Hematopoietic multipotent progenitor cell treated with erythropoietin and hydrocortisone succinate and interleukin-3 and kit ligand, for 8 days (in vitro differentiated cells): ENCODE results near the gene P2RY4.
A peak's percentile ranks its signal among the peaks of the same experiment; 100 is the strongest.
"Not testable (repeated sequence)": the region's sequence is repeated elsewhere in the genome, so short reads cannot be mapped to it uniquely, and the experiment has no call there.

Experiments
- DNase-seq: peaks from one replicate; pipeline ENCODE4 v3.0.0-alpha.2; 2015

P2RY4 gene

DNA sequence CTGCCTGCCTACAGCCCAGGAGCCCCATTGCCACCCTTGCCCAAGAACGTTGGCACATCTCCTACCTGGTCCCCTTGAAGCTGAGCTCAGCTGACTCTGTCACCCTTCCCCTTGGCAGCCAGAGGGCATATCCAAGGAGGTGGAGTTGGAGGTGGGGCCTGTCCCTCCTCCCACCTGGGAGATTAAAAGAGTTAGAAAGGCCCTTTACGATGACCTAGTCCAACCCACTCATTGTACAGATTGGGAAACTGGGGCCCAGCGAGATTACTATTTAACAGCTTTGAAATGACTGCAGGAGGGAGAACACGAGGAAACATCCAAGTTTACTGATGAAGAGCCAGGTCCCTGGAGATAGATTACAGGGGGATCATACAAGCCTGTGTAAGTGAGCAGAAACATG, at the start of gene P2RY4:
Gene P2RY4 (minus strand): TSS at position 101 of the 400 bp plus-strand sequence. CDS start 580 bp downstream, outside the sequence.
- no peak for DNase-seq

DNA sequence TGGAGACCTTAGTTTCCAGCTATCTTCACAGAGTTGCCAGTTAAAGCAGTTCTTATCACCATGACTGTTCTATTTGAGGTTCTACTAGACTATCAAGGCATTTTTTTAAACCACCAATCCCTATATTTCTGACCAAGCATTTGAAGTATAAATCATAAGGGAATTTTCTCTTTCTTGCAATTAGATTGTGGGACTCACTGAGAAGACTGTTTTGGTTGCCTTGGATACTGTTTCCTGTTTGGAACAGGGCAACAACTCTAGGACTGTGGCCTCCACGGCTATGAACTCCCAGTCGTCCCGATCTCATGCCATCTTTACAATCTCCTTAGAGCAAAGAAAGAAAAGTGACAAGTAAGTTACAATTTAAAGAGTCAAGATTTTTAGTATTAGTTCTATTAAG, 41.7 kb upstream of the P2RY4 start:
- no peak for DNase-seq

DNA sequence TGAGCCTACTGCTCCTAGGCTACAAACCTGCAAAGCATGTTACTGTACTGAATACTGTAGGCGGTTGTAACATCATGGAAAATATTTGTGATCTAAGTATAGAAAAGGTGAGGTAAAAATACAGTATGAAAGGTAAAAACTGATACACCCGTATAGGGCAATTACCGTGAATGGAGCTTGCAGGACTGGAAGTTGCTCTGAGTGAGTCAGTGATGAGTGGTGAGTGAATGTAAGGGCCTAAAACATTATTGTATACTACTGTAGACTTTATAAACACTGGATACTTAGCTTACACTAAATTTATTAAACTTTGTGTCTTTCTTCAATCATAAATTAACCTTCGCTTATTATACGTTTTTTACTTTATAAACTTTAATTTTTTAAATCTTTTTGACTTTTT, 33.6 kb upstream of the P2RY4 start:
- DNase-seq, result no peak

DNA sequence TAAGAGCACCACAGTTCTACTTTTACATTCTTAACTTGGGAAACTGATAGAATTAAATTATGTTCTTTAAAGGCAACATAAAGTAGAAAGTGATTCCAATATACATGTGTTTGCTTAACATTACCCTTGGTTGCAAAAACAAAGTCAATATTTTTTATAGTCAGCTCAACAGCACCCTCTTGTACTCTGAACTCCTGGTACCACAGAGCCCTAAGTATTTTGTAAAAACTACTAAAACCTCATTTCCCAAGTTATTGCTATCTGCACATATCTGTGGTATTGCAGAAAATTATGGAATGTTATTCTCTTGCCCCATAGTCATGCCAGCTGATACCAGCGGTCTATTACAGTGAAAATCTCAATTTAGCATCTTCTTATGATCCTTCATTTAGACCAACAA, 32.8 kb upstream of the P2RY4 start:
- no peak for DNase-seq

DNA sequence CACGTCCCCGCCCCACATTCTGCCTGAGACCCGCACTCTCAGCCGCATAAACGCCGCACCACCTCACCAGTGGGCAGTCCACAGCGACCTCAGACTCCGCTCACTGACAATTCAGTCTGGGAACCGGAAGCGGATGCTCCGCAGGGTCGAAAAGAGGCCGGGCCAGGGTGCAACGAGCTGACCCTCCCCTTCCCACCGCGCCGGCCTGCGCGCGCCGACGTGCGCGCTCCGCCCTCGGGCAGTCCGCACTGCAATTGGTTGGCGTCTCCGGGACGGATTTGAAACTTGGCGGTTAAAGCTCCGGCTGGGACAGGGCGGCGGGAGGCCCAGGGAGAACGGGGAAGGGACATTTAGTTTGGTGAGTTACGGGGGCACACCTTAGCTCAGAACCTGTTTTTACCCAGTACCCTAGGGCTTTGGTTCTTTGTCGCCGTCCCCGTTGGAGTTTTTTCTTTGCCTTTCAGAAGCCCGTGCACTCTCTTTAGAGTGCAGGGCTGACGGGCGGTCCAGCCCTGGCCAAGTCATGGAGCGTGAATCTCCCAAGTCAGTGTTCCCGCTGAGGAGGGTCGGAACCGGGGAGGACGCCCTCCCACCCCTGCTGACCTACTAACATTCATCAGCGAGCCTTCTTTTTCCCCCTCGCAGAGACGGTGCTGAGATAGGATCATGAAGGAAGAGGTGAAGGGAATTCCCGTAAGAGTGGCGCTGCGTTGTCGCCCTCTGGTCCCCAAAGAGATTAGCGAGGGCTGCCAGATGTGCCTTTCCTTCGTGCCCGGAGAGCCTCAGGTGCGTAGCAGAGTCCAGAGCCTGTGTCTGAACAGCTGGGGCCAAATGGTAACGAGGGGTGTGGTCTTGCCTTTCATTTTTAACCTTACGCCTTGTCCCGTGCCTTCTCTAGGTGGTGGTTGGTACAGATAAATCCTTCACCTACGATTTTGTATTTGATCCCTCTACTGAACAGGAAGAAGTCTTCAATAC, 30.1 kb upstream of the P2RY4 start, which contains the start of the genes KIF4A and PDZD11:
Gene KIF4A (plus strand): TSS at position 312 of the 978 bp plus-strand sequence. CDS start 355 bp downstream, at position 667.
Gene PDZD11 (minus strand): TSS at position 135 of the 978 bp plus-strand sequence. CDS start 586 bp downstream, outside the sequence.
- DNase-seq, result peak; percentile 85

DNA sequence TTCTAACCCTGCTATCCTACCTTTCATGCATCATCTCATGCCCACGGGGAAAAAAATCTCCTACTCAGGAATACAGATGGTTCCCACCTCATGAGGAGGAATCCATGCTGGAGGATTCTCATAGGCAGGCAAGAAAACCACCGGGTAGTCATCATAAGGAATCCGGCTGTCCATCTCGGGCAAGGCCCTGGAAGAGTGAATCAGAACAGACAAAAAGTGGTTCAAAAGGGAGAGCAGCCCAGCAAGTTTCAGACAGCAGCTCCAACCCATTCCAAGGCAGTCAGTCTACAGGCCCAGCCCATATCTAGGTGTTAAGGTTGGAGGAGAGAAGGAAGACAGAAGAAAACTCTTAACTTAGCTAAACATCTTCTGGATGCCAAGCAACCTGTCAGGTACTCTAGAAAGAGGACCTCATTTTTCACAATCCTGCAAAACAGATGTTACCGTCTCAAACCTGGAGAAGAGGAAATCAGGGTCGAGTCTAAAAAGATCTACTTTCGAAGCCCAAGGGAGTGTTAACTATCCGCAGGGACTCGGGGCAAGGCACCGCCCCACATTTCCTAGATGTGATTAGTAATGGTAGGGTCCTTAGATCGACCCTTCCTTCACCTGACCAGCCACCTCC, 29.3 kb upstream of the P2RY4 start:
- DNase-seq, result no peak

DNA sequence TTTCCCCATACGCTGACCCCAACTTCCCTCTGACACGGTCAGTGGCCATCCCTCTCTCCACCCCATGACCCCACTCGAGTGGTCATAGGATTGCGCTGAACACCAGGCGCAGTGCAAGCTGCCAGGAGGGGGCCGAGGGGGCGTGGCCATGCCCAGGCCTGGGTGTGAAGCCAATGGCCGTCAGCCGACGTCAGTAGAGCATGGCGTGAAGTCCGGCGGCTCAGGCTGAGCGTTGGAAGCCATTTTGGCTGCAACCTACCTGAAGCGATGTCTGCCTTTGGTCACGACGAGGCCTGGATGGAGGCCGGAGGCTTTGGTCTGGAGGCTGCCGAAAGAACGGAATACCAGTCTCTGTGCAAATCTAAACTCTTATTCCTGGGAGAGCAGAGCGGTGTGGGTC, 21.9 kb upstream of the P2RY4 start, which contains the start of gene RAB41:
Gene RAB41 (plus strand): TSS at position 222 of the 400 bp plus-strand sequence. CDS start 46 bp downstream, at position 268.
- no peak for DNase-seq

DNA sequence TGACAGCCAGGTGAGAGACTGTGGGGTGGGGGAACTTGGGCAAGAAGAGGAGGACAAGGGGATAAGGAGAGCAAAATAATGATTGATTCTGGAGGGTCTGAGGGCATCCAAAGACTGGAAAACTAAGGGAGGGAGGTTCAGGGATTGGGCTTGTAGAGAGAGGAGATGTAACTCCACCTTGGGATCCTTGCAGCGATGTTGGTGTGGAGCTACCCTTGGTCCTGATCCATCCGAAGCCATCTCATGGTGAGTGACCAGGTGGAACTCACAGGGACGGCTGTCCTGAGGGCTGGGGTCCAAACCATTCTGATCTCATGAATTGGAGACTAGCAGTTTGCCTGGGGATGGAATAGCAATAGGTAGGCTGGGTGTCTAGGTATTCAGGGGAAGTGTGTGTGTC, 20.6 kb upstream of the P2RY4 start:
- no peak for DNase-seq

DNA sequence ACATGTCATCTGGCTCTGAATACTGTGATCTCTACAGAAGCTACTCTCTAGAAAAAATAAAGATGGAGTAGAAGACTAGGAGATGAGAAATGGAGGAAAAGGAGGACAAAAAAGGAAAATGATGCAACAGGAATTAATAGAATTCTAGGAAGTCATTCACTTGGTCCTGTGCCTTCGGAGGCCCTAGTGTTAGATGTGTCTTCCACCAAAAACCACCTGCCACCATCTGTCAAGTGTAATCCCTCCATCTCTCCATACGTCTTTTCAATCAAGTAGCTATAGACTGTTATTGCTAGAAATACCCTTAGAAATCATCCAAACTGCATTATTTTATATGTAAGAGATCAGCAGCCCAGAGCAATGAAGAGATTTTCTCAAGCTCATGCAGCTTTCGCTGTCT, 19.1 kb upstream of the P2RY4 start:
- no peak for DNase-seq

DNA sequence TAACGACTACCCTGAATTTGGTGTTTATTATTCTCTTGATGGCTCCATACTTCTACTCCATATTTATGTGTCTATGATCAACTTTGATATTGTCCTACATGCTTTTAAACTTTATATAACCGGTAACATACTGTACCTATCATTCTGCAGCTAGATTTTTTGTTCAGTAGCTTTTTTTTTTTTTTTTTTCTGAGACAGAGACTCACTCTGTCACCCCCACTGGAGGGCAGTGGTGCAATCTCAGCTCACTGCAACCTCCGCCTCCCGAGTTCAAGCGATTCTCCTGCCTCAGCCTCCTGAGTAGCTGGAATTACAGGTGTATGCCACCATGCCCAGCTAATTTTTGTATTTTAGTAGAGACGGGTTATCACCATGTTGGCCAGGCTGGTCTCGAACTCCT, 14.0 kb upstream of the P2RY4 start:
- DNase-seq, result not testable (repeated sequence)

DNA sequence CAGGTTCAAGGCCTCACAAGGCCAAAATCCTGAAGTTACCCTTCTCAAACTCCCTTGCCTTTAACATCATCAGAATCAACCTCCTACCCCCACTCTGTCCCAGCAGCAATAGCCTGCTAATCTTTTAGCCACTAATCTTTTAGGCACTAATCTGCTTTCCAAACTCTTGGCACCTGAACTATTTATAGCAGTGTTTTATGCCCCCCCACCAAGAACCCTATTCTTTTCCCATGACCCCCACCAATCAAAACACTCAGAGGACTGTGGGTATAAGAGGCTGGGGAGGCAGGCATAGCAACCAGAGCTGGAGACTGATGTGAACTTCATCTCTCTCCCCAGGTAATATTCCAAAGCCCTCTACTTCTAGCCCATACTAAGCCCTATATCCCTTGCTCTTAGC, 8.0 kb upstream of the P2RY4 start, which contains the start of gene ARR3:
Gene ARR3 (plus strand): TSS at position 301 of the 400 bp plus-strand sequence. CDS start 1,052 bp downstream, outside the sequence.
- no peak for DNase-seq

DNA sequence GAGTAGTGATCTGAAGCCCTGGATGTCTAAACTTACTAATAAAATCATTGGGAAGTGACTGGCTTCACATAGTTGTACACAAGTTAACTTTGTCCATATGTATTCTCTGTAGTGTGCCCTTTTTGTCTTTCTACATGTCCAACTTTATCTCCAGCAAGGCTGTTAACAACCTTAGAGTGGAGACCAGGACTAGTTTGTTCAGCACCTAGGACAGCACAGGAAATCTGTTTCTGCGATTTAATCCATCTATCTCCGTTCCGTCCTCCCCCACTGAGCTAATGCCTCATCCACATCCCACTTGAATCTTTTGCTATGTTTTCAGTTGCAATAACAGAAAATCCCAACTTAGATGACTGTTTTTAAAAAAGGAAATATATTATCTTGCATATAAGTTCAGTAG, 4.8 kb upstream of the P2RY4 start:
- no peak for DNase-seq

DNA sequence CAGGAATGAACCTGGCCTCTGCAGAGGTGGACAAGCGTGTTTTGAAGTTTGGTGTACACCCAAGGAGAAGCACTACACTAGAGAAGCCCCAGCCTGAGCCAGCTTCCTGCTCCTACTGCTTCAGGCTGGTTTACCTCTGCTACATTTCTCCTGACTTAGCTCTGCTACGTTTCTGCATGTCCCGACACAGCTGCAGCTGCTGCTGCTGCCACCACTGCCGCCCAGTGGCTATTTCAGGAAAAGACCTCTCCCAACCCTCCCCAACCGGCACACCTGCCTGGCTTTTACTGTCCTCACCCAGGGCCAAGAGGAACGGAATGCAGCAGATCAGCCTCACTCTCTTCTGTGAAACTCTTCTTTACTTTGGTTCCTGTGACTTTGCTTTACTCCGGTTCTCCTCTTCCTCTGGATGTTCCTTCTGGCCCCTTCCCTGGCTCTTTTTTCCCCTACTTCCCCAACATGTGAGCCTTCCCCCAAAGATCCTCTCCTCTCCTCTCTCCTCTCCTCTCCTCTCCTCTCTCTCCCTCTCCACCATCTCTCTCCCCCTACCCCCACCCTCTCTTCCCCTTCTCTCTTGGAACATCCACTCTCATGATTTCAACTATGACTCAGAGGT, 3.1 kb upstream of the P2RY4 start:
- DNase-seq, result peak; percentile 58

DNA sequence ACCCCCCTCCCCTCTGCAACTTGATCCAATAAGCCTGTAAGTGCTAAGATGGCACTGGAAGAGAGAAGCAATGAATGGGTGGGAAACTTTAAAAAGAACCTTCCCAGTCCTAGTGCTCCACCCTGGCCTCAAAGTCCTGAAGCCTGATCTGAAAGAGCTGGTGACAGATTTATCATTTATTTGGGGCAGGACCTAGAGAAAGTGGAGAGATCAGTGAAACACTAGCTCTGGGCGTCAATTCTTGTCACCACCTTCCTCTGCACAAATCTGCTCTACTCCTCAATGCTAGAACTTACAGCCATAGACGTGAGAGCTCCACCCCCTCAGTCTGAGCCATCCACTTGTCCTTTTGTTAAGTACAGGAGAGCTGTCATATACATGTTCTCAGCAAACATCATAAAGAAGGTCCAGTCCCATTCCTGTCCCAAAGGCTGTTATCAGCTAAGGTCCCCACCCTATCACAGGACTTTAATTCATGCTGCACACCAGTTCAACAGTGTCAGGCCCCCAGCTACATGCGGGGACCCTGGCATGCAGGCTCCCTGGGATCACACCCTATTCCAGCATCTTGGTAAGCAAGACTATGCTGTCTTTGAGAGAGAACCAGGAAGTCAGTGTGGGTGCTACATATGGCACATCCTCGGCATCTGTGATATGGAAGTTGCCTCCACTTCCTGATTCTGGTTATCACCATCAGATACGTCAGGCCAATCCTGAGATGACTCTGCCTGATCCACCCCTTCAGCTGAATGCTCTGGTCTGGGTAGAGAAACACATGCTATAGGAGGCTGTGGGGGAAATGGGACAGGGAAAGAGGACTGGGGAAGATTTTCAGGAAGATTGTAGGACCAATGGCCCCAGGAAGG, 2.3 kb downstream of the P2RY4 start:
- no peak for DNase-seq

DNA sequence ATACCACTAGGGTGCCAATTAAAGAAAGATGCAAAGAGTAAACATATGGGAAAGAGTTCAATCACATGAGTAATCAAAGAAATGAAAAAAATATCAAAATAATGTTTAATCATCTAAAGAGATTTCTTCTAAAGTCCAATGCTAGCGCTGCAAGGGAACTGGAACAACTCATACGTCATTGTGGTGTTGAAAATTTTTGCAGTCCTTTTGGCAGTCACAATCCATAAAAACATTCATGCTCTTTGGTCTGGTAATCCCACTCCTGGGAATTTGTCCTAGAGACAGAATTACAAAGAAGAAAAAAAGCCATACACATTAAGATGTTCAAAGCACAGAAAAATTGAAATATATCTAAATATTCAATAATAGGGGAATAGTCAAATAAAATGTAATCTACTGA, 4.6 kb downstream of the P2RY4 start:
- DNase-seq, result no peak

DNA sequence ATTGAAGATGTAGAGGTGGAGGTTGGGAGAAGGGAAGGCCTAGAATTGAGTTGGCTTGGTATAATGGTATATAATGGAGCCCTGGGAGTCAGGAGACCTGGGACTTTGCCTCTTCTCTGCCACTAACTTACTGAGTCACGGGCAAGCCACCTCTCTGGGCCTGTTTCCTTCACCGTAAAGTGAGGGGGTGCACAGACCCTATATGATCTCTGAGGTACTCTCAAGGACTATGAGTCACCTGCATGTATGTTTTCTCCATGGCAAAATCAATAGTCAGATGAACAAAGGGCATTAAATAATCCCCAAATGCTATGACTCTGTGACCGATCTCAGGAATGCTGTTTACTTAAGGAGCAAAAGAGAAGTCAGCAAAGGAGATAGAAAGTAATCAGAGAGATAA, 5.1 kb downstream of the P2RY4 start:
- no peak for DNase-seq

DNA sequence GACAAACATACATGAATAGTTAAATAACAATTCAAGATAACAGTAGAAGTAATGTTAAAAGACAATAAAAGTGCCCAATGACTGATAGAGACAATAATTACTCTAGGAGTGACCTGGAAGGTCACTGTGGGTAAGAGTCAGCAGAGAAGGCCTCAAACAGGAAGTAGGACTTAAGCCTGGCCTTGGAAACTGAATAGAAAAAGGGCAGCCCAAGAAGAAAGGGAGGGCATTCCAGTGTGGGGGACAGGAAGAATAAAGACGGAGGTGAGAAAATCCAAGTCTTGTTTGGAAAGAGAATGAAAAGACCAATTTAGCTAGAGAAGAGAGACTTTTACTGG, 6.0 kb downstream of the P2RY4 start:
- DNase-seq, result no peak

DNA sequence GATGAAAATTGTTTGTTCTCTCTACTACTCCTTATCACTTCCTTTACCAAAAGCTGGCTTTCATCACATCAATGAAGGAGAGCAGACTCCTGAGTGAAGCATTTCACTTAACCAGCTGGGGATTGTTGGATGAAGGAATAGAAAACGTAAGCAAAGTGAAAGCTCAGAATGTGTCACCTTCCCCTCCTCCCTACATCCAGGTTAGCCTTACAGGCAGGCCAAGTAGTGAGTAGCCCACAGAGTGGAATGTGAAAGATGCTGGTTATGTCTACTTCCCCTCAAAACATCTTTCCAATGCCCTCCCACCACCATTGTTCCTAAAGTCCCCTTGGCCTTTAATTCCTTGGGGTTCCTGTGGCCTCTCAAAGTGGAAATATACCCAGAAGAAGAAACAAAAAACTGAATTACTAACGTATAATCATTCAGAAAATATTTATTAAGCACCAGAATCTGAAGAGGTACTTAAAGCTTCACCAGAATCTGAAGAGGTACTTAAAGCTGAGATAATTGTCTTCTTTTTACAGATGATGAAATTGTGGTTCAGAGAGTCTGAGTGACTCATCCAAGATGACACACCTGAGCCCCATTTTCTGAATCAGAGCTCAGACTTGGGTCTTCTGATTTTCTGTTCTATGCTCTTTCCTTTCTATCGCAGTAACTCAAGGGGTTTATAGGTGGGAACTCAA, 6.5 kb downstream of the P2RY4 start:
- DNase-seq, result no peak

DNA sequence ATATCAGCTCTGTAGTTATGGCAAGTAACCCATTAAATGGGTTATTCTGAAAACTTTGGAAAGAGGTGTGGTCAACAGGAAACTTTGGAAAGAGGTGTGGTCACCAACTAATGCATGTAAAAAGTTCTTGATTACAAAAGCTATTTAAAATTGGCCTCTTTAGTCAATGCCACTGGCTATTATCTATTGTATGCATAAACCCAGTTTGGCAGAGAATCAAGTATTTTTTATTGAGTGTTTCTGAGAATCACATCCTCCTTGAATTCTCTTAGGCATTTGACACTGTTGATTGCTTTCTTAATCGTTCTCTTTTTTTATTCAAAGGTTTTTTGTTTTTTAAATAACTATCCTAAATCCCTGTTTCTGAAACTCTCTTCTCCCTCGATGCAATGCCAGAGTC, 7.5 kb downstream of the P2RY4 start:
- DNase-seq, result peak; percentile 88

DNA sequence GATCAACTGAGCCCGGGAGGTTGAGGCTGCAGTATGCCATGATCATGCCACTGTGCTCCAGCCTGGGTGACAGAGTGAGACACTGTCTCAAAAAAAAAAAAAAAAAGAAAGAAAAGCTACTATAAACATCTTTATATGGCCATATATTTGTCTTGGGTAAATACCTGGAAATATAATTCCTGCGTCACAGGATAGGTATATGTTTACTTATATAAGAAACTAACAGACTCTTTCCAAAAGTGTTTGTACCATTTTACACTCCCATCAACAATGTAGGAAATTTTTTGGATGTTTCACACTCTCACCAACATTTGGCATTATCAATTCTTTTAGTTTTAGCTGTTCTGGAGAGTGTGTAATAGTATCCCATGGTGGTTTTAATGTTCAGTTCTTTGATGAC, 12.8 kb downstream of the P2RY4 start:
- no peak for DNase-seq

DNA sequence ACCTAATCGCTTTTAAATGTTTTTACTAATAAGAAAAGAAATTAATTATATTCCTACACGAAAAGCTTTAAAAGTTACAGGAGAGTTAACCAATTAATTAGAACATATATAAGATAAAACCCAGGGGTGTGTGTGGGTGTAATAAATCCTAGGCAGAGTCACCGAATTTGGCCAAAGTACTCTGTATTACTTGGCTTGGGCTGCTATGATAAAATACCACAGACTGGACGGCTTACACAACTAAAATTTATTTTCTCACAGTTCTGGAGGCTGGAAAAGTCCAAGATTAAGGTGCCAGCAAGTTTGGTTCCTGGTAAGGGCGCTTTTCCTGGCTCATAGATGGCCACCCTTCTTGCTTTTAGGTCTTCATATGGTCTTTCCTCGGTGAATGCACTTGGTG, 15.1 kb downstream of the P2RY4 start:
- DNase-seq, result no peak

DNA sequence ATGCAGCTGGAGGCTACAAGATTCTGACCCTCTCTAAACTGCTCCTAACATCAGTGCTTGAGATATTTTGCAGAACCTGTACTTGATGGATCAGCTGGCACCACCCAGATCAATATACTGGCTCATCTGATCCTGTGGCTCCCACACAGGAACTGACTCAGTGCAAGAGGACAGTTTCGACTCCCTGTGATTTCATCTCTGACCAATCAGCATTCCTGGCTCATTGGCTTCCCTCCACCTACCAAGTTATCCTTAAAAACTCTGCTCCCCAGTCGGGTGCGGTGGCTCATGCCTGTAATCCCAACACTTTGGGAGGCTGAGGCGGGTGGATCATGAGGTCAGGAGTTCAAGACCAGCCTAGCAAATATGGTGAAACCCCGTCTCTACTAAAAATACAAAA, 16.4 kb downstream of the P2RY4 start:
- DNase-seq, result not testable (repeated sequence)
